HG03159 (cell line): ENCODE results near the gene CCDC97.
"Not testable (repeated sequence)": the region's sequence is repeated elsewhere in the genome, so short reads cannot be mapped to it uniquely, and the experiment has no call there.

Source experiments
- ATAC-seq: cut with Tn5 transposase; IDR thresholded peaks from one replicate; pipeline ENCODE4 v1.9.1; 2021; ENCODE audit warnings: mild to moderate bottlenecking, moderate library complexity; ENCODE audit not compliant: unreplicated experiment

The CCDC97 gene

DNA sequence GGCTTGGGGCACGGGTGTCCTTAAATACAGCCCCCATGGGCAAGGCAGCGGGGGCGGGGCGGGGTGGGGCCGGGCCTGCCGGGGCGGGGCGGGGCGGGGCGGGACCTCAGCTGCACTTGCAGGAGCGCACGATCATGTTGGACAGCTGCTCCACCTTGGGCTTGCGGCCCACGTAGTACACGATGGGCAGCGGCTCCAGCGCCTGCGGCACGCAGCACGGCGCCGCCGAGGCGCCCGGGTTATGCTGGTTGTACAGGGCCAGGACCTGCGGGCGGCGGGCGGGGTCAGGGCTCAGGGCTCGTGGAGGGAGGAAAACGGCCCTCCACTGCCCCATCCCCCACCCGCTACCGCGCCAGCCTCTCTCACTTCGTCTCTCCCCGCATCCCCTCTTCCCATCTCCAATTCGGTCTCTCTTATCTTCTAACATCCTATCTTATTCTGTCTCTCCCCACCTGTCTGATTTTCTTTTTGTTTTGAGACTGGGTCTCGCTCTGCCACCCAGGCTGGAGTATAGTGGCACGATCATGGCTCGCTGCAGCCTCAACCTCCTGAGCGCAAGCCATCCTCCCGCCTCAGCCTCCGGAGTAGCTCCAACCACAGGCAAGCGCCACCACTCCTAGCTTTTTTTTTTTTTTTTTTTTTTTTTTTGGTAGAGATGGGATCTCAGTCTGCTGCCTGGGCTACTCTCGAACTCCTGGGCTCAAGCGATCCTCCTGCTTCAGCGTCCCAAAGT lies 21.1 kb downstream of the CCDC97 start:
- ATAC-seq, result no peak

DNA sequence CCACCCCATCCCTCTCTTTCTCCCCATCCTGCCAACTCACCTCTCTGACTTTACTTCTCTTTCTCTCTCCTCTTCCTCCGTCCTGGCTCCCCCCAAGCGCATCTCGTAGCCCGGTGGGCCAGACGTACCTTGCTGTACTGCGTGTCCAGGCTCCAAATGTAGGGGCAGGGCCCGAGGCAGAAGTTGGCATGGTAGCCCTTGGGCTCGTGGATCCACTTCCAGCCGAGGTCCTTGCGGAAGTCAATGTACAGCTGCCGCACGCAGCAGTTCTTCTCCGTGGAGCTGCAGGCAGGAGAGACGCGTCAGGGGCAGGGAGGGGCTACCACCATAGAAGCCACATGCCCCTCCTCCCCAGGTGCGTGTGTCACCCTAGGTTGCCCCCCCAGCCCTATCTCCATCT lies 22.0 kb downstream of the CCDC97 start:
- ATAC-seq, result no peak

GRCh38 chr19:41332468-41332867 lies 22.5 kb downstream of the CCDC97 start:
- no peak for ATAC-seq

GRCh38 chr19:41334793-41335192 lies 24.8 kb downstream of the CCDC97 start:
- ATAC-seq, result no peak

DNA sequence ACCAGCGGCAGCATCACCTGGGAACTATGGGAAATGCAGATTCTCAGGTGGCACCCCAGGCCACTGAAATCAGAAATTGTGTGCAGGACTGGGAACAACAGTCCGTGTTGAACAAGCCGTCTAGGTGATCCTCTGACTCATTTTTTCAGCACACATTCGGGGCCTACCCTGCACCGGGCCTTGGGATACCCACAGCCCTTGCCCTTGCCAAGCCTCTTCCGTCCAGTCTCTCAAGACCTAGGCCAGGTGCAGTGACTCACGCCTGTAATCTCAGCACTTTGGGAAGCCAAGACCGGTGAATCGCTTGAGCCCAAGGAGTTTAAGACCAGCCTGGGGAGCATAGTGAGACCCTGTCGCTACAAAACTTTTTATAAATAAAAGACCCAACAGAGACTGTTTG lies 25.5 kb downstream of the CCDC97 start:
- no peak for ATAC-seq

GRCh38 chr19:41339936-41340335 lies 30.0 kb downstream of the CCDC97 start:
- ATAC-seq, result no peak

DNA sequence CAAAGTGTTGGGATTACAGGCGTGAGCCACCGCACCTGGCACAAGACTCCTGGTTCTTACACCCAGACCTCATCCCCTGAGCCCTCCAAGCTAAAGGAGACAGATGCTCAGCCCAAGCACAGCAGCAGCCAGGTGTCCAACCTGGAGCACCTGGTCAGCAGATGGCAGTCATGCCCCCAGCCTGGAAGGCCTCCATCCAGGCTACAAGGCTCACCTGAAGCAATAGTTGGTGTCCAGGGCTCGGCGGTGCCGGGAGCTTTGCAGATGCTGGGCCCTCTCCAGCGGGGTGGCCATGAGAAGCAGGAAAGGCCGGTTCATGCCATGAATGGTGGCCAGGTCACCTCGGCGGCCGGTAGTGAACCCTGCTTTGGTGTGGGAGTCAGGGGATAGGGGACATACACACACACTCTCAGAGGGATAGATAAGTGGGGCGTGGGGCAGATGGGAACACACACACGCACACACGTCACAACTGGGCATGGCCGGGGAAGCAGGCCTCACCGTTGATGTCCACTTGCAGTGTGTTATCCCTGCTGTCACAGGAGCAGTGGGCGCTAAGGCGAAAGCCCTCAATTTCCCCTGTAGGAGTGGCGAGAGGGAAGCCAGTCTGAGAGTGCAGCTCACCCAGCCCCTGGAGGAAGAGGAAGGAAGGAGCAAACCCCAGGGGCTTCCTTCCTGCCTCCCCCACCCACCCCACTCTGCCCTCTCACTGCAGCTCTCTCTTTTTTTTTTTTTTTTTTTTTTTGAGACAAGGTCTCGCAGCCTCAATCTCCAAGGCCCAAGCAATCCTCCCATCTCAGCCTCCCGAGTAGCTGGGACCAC lies 31.9 kb downstream of the CCDC97 start:
- no peak for ATAC-seq

DNA sequence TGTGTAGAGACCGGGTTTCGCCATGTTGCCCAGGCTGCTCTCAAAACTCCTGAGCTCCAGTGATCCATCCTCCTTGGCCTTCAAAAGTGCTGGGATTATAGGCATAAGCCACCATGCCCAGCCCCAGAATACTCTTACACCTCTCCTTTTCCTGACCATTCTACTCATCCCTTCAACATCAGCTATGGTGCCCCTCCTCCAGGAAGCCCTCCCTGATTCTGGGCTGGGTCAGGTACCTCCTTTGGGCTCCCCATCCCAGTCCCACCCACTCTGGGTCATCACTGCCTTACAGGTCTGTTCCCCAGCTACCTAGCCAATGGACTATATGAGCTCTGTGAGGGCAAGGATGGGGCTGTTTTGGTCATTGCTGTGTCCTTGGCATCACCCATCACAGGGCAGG lies 34.2 kb downstream of the CCDC97 start:
- ATAC-seq, result no peak

DNA sequence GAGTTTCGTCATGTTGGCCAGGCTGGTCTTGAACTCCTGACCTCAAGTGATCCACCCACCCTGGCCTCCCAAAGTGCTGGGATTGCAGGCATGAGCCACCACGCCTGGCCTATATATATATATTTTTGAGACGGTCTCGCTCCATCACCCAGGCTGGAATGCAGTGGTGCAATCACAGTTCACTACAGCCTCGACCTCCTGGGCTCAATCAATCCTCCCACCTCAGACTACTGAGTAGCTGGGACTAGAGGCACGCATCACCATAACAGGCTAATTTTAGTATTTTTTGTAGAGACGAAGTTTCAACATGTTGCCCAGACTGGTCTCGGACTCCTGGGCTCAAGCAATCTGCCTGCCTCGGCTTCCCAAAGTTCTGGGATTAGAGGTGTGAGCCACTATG lies 36.9 kb downstream of the CCDC97 start:
- not testable (repeated sequence) for ATAC-seq

DNA sequence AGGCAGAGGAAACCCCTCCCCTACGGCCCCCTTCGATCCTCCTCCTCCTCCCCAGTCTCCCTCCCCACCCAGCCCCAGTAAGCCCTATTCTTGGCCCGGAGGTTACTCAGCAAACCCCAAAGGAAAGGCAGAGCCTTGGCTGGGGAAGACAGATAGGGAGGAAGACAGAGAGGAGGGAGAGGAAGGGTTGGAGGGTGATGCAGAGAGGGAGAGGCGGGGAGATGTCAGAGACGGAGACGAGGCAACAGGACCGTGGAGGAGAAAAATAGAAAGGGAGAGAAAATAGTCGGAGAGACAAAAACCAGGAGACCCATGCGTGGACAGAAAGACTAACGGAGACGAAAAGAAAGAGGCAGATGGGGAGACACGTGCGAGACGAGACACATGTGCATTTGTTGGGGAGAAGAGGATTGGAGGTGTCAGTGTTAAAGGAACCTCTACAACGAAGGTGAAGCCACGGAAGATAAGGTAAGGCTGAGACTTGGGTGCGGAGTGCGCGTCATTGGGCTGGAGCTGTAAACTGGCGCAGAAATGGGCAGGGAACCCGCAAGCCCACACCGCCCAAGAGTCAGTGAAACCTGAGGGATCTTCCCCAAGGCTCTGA lies 40.9 kb downstream of the CCDC97 start:
- peak; percentile 2 for ATAC-seq

DNA sequence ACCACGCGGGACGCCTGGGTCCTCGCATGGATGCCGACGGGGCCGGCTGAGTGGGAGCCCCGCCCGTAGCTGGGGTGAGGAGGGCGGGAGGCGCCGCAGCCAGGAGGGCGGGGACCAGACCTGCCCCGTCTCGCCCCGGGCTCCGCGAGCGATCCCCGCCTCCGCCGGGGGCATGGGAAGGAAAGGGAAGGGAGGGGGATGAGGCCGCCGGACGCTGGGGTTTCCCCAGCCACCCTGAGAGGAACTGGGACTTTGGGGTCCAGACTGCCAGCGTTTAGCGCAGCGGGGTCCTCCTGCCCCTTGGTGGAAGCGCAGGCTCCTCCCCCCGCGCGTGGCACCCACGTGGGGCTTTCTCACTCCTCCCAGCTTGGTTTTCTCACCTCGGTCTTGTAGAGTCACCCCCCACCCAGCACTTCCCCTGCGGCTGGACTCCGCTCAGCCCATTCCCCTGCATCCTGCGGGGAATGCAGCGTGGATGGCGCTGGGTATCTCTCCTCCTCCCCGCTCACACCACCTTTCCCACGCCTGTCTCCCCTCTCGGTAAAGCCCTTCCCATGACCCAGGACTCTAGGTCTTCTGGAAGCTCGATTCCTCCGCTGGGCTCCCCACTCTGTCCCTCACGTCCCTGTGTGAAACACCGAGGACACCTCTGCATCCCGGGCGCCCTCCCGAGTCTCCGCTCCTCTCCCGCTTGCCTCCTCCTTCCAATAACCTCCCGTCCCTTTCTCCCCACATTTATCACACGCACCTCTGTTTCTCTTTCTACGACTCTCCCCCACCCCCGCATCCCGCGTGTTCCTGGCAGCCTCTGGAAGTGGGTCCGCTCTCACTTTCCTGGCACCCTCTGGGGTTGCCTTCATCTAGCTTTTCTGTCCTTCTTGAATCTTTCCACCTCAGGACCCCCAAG lies 41.6 kb downstream of the CCDC97 start:
- ATAC-seq, result peak; percentile 33

DNA sequence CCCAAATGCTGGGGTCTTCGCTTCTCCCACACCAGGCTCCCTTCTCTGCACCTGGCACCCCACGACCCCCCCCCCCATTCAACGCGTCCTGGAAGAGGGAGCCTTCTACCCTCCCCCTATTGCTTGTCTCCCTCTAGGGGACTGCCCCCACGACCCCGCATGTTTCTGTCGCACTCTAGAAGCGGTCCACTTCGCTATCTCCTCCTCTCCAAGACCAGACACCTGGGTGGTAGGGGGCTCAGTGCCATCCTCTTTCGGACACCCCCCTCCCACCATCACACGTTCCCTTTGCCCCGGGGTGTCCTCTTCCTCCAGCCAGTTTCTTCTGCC lies 42.3 kb downstream of the CCDC97 start:
- ATAC-seq, result no peak

- ATAC-seq, result no peak
These were observed 42.9 kb downstream of the CCDC97 start for GRCh38 chr19:41352609-41353465.

DNA sequence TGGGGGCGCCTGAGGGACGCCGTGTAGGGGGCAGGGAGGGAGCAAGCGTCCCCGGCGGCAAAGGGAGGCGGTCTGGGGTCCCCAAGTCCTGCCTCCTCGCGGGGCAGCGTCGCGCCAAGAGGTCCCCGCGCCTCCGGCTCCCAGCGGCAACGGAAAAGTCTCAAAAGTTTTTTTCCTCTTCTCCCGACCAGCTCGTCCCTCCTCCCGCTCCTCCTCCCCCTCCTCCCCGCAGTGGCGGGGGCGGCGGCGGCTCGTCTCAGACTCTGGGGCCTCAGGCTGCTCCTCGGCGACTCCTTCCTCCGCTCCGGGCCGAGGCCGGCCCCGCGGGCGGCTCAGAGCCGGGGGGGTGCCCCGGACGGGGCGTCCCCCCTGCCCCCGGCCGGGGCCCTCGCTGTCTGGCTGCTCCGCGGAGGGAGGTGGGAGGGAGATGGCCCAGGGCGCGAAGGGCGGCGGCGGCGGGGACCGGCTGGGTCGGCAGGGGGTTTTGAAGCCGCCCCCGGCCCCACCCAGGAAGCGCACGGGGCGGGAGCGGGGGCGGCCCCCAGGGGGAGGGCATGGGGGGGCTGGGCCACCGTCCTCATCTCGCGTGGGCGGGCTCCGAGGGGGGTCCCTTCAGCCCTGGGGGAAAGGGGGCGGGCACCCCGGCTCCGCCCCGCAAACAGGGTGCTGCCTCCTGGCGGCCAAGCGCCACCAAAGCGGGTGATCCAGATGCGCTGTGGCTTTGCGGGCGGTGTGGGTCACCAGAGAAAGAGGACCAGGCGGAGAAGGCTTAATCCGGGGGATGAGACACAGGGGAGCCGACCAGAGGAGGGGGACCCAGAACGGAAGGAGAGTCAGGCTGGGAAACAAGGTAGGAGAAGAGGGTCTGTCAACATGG lies 43.7 kb downstream of the CCDC97 start, which contains the start of gene TGFB1:
TGFB1 (minus strand) TSS at position 457 of the 877 bp plus-strand sequence. CDS start 878 bp downstream, outside the sequence.
- peak; percentile 50 for ATAC-seq

DNA sequence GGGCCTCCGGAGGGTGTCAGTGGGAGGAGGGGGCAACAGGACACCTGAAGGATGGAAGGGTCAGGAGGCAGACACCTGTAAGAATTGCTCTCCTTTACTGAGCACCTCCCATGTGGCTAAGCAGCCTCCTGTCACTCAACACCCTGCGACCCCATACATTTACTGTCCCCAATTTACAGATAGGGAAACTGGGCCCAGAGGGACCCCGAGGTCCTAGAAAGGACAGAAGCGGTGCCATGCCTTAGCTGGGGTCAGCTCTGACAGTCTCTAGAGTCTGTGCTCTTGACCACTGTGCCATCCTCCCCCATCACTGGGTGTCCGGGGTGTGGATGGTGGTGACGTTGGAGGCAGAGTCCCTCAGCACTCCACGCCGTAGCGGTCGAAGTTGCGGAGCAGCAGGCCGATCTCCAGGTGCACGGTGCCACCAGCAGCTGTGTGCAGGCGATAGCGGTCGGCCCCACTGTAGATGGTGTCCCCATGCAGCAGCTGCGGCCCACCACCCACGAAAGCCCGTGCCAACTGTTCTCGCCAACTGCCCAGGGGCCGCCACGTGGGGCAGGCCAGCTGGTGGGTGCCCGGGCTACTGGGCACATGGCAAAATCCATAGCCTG lies 44.5 kb downstream of the CCDC97 start:
- no peak for ATAC-seq

DNA sequence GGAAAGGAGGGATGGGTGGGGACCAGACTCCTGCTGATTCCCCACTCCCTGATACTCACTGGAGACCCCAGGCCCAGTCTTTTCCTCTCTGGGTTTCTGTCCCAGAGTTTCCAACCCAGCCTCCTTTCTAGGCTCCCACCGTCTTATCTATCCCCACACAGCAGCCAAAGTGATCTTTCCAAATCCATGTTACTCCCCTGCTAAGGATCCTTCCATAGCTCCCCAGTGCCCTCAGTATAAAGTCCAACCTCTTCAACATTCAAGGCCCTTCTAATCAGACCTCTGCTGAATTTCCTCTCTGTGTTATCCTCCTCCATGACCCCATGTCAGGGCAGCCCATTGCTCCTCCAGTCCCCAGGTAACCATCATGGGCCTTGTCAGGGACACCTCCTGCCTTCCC lies 45.1 kb downstream of the CCDC97 start:
- ATAC-seq, result no peak

- ATAC-seq, result no peak
These were observed 45.8 kb downstream of the CCDC97 start for GRCh38 chr19:41355802-41356201.

DNA sequence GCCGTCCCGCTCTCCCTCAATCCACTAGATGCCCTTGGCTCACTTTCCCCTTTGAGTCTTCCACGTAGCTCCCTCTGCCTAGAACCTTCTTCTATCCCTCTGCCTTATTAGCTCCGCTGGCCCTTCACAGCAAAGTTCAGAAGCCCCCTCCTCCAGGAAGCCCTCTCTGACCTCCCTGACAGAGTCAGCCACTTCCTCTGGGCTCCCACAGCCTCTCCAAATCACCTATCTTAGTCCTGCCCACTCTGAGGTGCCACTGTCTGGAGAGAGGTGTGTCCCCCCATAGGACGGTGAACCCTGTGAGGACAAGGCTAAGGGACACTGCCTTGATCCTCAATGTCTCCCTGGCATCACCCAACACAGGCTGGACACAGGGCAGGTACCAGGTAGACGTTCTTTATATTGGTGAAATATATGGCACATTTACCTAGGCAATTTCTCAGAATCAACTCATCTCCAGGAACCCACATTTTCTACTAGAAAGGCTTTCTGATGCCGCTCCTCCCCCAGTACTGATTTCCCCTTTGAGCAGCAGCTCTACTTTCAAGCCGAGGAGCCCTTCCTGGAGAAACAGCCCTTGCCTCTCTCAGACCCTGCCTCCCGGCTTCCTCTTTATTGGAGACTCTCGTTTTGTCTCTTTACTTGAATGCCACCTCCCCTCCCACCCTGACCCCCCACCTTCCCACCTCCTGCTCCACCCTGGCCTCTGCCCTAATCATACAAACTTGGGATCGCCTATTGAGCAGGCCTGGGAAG lies 47.2 kb downstream of the CCDC97 start:
- ATAC-seq, result no peak
